Measurements from ENCODE around the gene GGCT. TPM values are rescaled to one million over a fixed set of nuclear protein-coding genes. Genes with fewer than 3 reads are reported as not detected.

Gene GGCT
- total and polyA plus RNA-seq, 10 donors: 13.8 to 53.0 (median 24.5) TPM

- 57 to 79% (median 68%) methylated on average over 5 of the region's 5 CpGs for WGBS, 5 donors
- peak overlapping the region in 6 of 8 donors; percentile 6 to 92 (median 54) for H3K27ac ChIP-seq
- no peaks in the 10 kb centered on the region for H3K9me3 ChIP-seq
- DNase-seq: no peak
- H3K27me3 ChIP-seq (replicated peaks in 1 of 7): no peaks in the 10 kb centered on the region
- H3K4me3 ChIP-seq: no peak overlapping the region
- intact Hi-C loops (cut with DNase I; ENCODE audit: low total_unique reads): no loop called here
- peaks cover 37 to 100% (median 80%) of the 10 kb centered on the region in 6 donors for H3K4me1 ChIP-seq
- H3K36me3 ChIP-seq: peaks cover 0 to 35% (median 3%) of the 10 kb centered on the region in 6 donors
- no peak for TF ChIP-seq CTCF (IDR thresholded peaks at IDR 0.05 in 8 of 11, conservative IDR thresholded peaks at IDR 0.05 in 3 of 11)
- no peak for TF ChIP-seq POLR2A (IDR thresholded peaks at IDR 0.05)
- no peak for TF ChIP-seq POLR2AphosphoS5 (IDR thresholded peaks at IDR 0.05)
Measured at GRCh38 chr7:30465046-30465810, 39.4 kb downstream of the GGCT start.

GRCh38 chr7:30464231-30464671 lies 40.4 kb downstream of the GGCT start:
- H3K36me3 ChIP-seq: peaks cover 0 to 44% (median 8%) of the 10 kb centered on the region in 6 donors
- H3K9me3 ChIP-seq: no peaks in the 10 kb centered on the region
- TF ChIP-seq POLR2AphosphoS5 (IDR thresholded peaks at IDR 0.05): peak in 2 of 3 donors; percentile 23 to 27
- TF ChIP-seq POLR2A (IDR thresholded peaks at IDR 0.05): no peak
- intact Hi-C loops (cut with DNase I; ENCODE audit: low total_unique reads): no loop called here
- 38 to 62% (median 49%) methylated on average over 5 of the region's 5 CpGs for WGBS, 5 donors
- H3K4me1 ChIP-seq: peaks cover 32 to 100% (median 75%) of the 10 kb centered on the region in 6 donors
- no peaks in the 10 kb centered on the region for H3K27me3 ChIP-seq (replicated peaks in 1 of 7)
- no peak for DNase-seq
- H3K27ac ChIP-seq: peak overlapping the region in 5 of 8 donors; percentile 25 to 92 (median 63)
- no peak overlapping the region for H3K4me3 ChIP-seq

GRCh38 chr7:30463405-30464145 lies 41.1 kb downstream of the GGCT start:
- intact Hi-C loops (cut with DNase I; ENCODE audit: low total_unique reads): no loop called here
- DNase-seq: no peak
- Histone ChIP-seq H3K4me3 (no peak overlapping the region), H3K4me1 (peaks cover 25 to 100% (median 68%) of the 10 kb centered on the region in 6 donors), H3K36me3 (peaks cover 0 to 50% (median 8%) of the 10 kb centered on the region in 6 donors), H3K27me3 (replicated peaks in 1 of 7) (no peaks in the 10 kb centered on the region), H3K9me3 (no peaks in the 10 kb centered on the region), H3K27ac (peak overlapping the region in 5 of 8 donors; percentile 25 to 92 (median 63))
- TF ChIP-seq POLR2A (IDR thresholded peaks at IDR 0.05) (no peak), CTCF (IDR thresholded peaks at IDR 0.05 in 8 of 11, conservative IDR thresholded peaks at IDR 0.05 in 3 of 11) (no peak), POLR2AphosphoS5 (IDR thresholded peaks at IDR 0.05) (no peak)
- WGBS, 5 donors: 46 to 59% (median 48%) methylated on average over 6 of the region's 6 CpGs

GRCh38 chr7:30462179-30462578 lies 42.5 kb downstream of the GGCT start:
- Histone ChIP-seq H3K27ac (peak overlapping the region in 3 of 8 donors; percentile 0 to 13 (median 4)), H3K27me3 (replicated peaks in 1 of 7) (no peaks in the 10 kb centered on the region), H3K9me3 (no peaks in the 10 kb centered on the region), H3K36me3 (peaks cover 2 to 64% (median 12%) of the 10 kb centered on the region in 6 donors), H3K4me3 (no peak overlapping the region), H3K4me1 (peaks cover 20 to 92% (median 58%) of the 10 kb centered on the region in 6 donors)
- TF ChIP-seq POLR2AphosphoS5 (IDR thresholded peaks at IDR 0.05): no peak
- no peak for TF ChIP-seq CTCF (IDR thresholded peaks at IDR 0.05 in 8 of 11, conservative IDR thresholded peaks at IDR 0.05 in 3 of 11)
- no peak for TF ChIP-seq POLR2A (IDR thresholded peaks at IDR 0.05)
- DNase-seq: no peak
- WGBS, 5 donors: 34 to 67% (median 54%) methylated on average over 1 of the region's 1 CpG
- intact Hi-C loops (cut with DNase I; ENCODE audit: low total_unique reads): no loop called here

Data from spleen (tissue), 11 donors.